ENCODE results near the gene UBE2R2. TPM values are rescaled to one million over a fixed set of nuclear protein-coding genes. Genes with fewer than 3 reads are reported as not detected.

UBE2R2 gene
- total RNA-seq, 1 experiment from 2014 or later, result 52.1 TPM

- Mint-ChIP-seq H3K36me3 (ENCODE audit: insufficient read depth in 1 of 3, low read depth in 3 of 3) (peaks cover 0 to 8% (median 3%) of the 10 kb centered on the region in 3 experiments; a peak in 1 of 7 replicates), H3K9me3 (peaks cover 0 to 6% of the 10 kb centered on the region in 2 experiments; a peak in 2 of 5 replicates), H3K27me3 (ENCODE audit: low read depth) (peaks cover 14% of the 10 kb centered on the region), H3K4me3 (no peak overlapping the region), H3K27ac (no peak overlapping the region), H3K4me1 (peaks cover 20% of the 10 kb centered on the region in 2 experiments)
- no CpG with 5 or more reads among the region's 10 CpGs for WGBS (ENCODE audit: extremely low coverage, insufficient read length, low lambda C conversion rate)
- Histone ChIP-seq H3T11ph (ENCODE audit: low read length) (no peak overlapping the region), H3K27ac (ENCODE audit: insufficient read length, low read depth, low read length) (no peak overlapping the region), H3K56ac (ENCODE audit: insufficient read length, low read depth, low read length) (no peak overlapping the region), H3K9ac (ENCODE audit: extremely low read depth, insufficient read length, low read length) (no peak overlapping the region), H2AK5ac (ENCODE audit: insufficient read length, low read length) (no peak overlapping the region), H3K23me2 (ENCODE audit: insufficient read length, low read depth, low read length, poor library complexity, severe bottlenecking) (no peaks in the 10 kb centered on the region), H2AFZ (ENCODE audit: low read length) (no peak overlapping the region), H3K79me1 (ENCODE audit: insufficient read depth, low read depth, low read length, poor library complexity, severe bottlenecking) (no peaks in the 10 kb centered on the region), H2BK120ac (ENCODE audit: low read depth, low read length, poor library complexity, severe bottlenecking) (no peak overlapping the region), H4K5ac (ENCODE audit: insufficient read length, low read depth, low read length) (no peak overlapping the region), H4K91ac (ENCODE audit: insufficient read length, low read depth, low read length) (no peak overlapping the region), H2BK15ac (ENCODE audit: low read depth, low read length) (no peak overlapping the region), H4K20me1 (ENCODE audit: control insufficient read depth, insufficient read depth, insufficient read length) (no peaks in the 10 kb centered on the region), H3K27me3 (ENCODE audit: insufficient read depth, low read length) (no peaks in the 10 kb centered on the region), H3K18ac (ENCODE audit: insufficient read length, low read depth, low read length) (no peak overlapping the region), H2BK5ac (ENCODE audit: insufficient read length, low read length) (no peak overlapping the region), H2BK12ac (ENCODE audit: insufficient read length, low read depth, low read length) (no peak overlapping the region), H3K9me3 (ENCODE audit: control insufficient read depth, low read depth, low read length) (no peaks in the 10 kb centered on the region), H4K8ac (replicated peaks; ENCODE audit: insufficient read length, low read depth, low read length) (no peak overlapping the region), H3K4ac (ENCODE audit: low read depth, low read length) (no peak overlapping the region), H3K23ac (ENCODE audit: insufficient read length, low read depth, low read length) (no peak overlapping the region), H3K79me2 (ENCODE audit: insufficient read depth, low read length) (no peaks in the 10 kb centered on the region), H2BK20ac (ENCODE audit: low read depth, low read length, poor library complexity, severe bottlenecking) (no peak overlapping the region), H3K4me2 (ENCODE audit: insufficient read depth, insufficient read length, low read length) (no peak overlapping the region), H3K14ac (ENCODE audit: insufficient read depth, low read length) (no peak overlapping the region), H3K4me1 (ENCODE audit: insufficient read depth, low read length) (no peaks in the 10 kb centered on the region; the same call in 1 of the 2 replicates)
- no peak for TF ChIP-seq CTCF (conservative IDR thresholded peaks at IDR 0.05)
- DNase-seq, result no peak
These were observed 18.4 kb upstream of the UBE2R2 start for GRCh38 chr9:33798545-33798944.
